ENCODE results near the gene RASSF6. TPM values are rescaled to one million over a fixed set of nuclear protein-coding genes. Genes with fewer than 3 reads are reported as not detected.

RASSF6 gene
- total RNA-seq, 1 experiment from 2014 or later, result 0.22 TPM

DNA sequence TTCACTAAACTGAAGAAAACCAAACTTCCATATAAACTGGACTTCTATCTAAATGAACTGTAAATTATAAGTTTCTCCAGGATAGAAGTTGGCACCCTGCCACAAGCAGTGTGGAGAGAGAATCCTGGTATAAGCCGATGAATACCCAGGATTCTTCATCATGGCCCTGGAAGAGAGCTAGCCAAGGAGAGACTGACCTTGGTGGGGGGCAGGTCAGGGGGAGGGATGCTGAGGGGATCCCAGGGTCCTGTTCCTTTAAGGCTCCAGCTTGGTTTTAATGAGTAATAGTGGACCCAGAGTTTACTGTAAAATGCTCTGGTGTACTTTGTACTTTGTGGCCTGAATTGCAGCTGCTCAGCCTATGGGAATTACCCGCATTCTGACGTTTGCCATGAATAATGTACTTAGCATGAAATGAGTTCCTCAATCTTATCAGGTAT is 16.9 kb downstream of the RASSF6 start:
- no peak overlapping the region for H2BK15ac ChIP-seq (ENCODE audit: low read depth, low read length)
- H3K4me3 Mint-ChIP-seq, result no peak overlapping the region
- H3K23ac ChIP-seq (ENCODE audit: insufficient read length, low read depth, low read length), result no peak overlapping the region
- no peak overlapping the region for H3K18ac ChIP-seq (ENCODE audit: insufficient read length, low read depth, low read length)
- no peaks in the 10 kb centered on the region for H3K79me1 ChIP-seq (ENCODE audit: insufficient read depth, low read depth, low read length, poor library complexity, severe bottlenecking)
- no peak overlapping the region for H3K4ac ChIP-seq (ENCODE audit: low read depth, low read length)
- no peak overlapping the region for H3K27ac Mint-ChIP-seq
- H3K9me3 Mint-ChIP-seq, result no peaks in the 10 kb centered on the region; a peak in 1 of 5 replicates
- peaks cover 19 to 21% of the 10 kb centered on the region in 2 experiments for H3K4me1 Mint-ChIP-seq
- H3K9me3 ChIP-seq (ENCODE audit: control insufficient read depth, low read depth, low read length), result no peaks in the 10 kb centered on the region
- no peak overlapping the region for H4K5ac ChIP-seq (ENCODE audit: insufficient read length, low read depth, low read length)
- no peak overlapping the region for H3T11ph ChIP-seq (ENCODE audit: low read length)
- H3K27me3 ChIP-seq (ENCODE audit: insufficient read depth, low read length), result no peaks in the 10 kb centered on the region
- no peak overlapping the region for H2BK20ac ChIP-seq (ENCODE audit: low read depth, low read length, poor library complexity, severe bottlenecking)
- H3K27me3 Mint-ChIP-seq (ENCODE audit: low read depth), result no peaks in the 10 kb centered on the region
- H3K36me3 Mint-ChIP-seq (ENCODE audit: insufficient read depth in 1 of 3, low read depth in 3 of 3), result no peaks in the 10 kb centered on the region
- H4K8ac ChIP-seq (replicated peaks; ENCODE audit: insufficient read length, low read depth, low read length), result no peak overlapping the region
- no peak overlapping the region for H3K14ac ChIP-seq (ENCODE audit: insufficient read depth, low read length)
- H3K79me2 ChIP-seq (ENCODE audit: insufficient read depth, low read length), result no peaks in the 10 kb centered on the region
- TF ChIP-seq, protein P1, sequence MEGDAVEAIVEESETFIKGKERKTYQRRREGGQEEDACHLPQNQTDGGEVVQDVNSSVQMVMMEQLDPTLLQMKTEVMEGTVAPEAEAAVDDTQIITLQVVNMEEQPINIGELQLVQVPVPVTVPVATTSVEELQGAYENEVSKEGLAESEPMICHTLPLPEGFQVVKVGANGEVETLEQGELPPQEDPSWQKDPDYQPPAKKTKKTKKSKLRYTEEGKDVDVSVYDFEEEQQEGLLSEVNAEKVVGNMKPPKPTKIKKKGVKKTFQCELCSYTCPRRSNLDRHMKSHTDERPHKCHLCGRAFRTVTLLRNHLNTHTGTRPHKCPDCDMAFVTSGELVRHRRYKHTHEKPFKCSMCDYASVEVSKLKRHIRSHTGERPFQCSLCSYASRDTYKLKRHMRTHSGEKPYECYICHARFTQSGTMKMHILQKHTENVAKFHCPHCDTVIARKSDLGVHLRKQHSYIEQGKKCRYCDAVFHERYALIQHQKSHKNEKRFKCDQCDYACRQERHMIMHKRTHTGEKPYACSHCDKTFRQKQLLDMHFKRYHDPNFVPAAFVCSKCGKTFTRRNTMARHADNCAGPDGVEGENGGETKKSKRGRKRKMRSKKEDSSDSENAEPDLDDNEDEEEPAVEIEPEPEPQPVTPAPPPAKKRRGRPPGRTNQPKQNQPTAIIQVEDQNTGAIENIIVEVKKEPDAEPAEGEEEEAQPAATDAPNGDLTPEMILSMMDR (conservative IDR thresholded peaks at IDR 0.05), result no peak
- no peak overlapping the region for H3K27ac ChIP-seq (ENCODE audit: insufficient read length, low read depth, low read length)
- DNase-seq, result no peak
- H2BK12ac ChIP-seq (ENCODE audit: insufficient read length, low read depth, low read length), result no peak overlapping the region
- no CpG with 5 or more reads among the region's 3 CpGs for WGBS (ENCODE audit: extremely low coverage, insufficient read length, low lambda C conversion rate)
- H2BK5ac ChIP-seq (ENCODE audit: insufficient read length, low read length), result no peak overlapping the region
- no peaks in the 10 kb centered on the region for H4K20me1 ChIP-seq (ENCODE audit: control insufficient read depth, insufficient read depth, insufficient read length)
- H3K56ac ChIP-seq (ENCODE audit: insufficient read length, low read depth, low read length), result no peak overlapping the region
- no peak overlapping the region for H4K91ac ChIP-seq (ENCODE audit: insufficient read length, low read depth, low read length)
- no peak overlapping the region for H2AK5ac ChIP-seq (ENCODE audit: insufficient read length, low read length)
- H3K9ac ChIP-seq (ENCODE audit: extremely low read depth, insufficient read length, low read length), result no peak overlapping the region
- no peaks in the 10 kb centered on the region for H3K23me2 ChIP-seq (ENCODE audit: insufficient read length, low read depth, low read length, poor library complexity, severe bottlenecking)
- H3K4me2 ChIP-seq (ENCODE audit: insufficient read depth, insufficient read length, low read length), result no peak overlapping the region
- H2AFZ ChIP-seq (ENCODE audit: low read length), result no peak overlapping the region
- peaks cover 2% of the 10 kb centered on the region; the same call in 1 of the 2 replicates for H3K4me1 ChIP-seq (ENCODE audit: insufficient read depth, low read length)
- no peak overlapping the region for H2BK120ac ChIP-seq (ENCODE audit: low read depth, low read length, poor library complexity, severe bottlenecking)
